Measurements from ENCODE around the gene MAST4.
"Not testable (repeated sequence)": the region's sequence is repeated elsewhere in the genome, so short reads cannot be mapped to it uniquely, and the experiment has no call there.

Gene MAST4

GRCh38 chr5:67146981-67147380 is 550.8 kb downstream of the MAST4 start:
- no peak for DNase-seq

- no peak for DNase-seq
Measured at GRCh38 chr5:67147760-67148159, 551.6 kb downstream of the MAST4 start.

- no peak for DNase-seq
Measured at GRCh38 chr5:67149057-67149950, 553.1 kb downstream of the MAST4 start.

GRCh38 chr5:67149951-67150523 is 553.8 kb downstream of the MAST4 start:
- no peak for DNase-seq

GRCh38 chr5:67152400-67152799 is 556.2 kb downstream of the MAST4 start:
- no peak for DNase-seq

- no peak for DNase-seq
Measured at GRCh38 chr5:67153292-67153691, 557.1 kb downstream of the MAST4 start.

GRCh38 chr5:67154556-67155206 is 558.5 kb downstream of the MAST4 start:
- DNase-seq: no peak

- DNase-seq: peak; percentile 19
Measured at GRCh38 chr5:67156976-67157583, 560.9 kb downstream of the MAST4 start.

GRCh38 chr5:67160272-67160671 is 564.1 kb downstream of the MAST4 start:
- DNase-seq: no peak

GRCh38 chr5:67160985-67161384 is 564.8 kb downstream of the MAST4 start:
- no peak for DNase-seq

- DNase-seq: no peak
Measured at GRCh38 chr5:67161767-67162166, 565.6 kb downstream of the MAST4 start.

- no peak for DNase-seq
Measured at GRCh38 chr5:67163231-67163756, 567.1 kb downstream of the MAST4 start.

- DNase-seq: no peak
Measured at GRCh38 chr5:67163863-67164595, 567.8 kb downstream of the MAST4 start.

GRCh38 chr5:67164856-67165525 is 568.8 kb downstream of the MAST4 start:
- DNase-seq: no peak

GRCh38 chr5:67165526-67166459 is 569.6 kb downstream of the MAST4 start:
- DNase-seq: no peak

- no peak for DNase-seq
Measured at GRCh38 chr5:67166460-67167285, 570.5 kb downstream of the MAST4 start.

GRCh38 chr5:67168069-67168468 is 571.9 kb downstream of the MAST4 start:
- DNase-seq: no peak

GRCh38 chr5:67170767-67171166 is 574.6 kb downstream of the MAST4 start:
- DNase-seq: no peak

- DNase-seq: not testable (repeated sequence)
Measured at GRCh38 chr5:67173351-67173750, 577.2 kb downstream of the MAST4 start.

- no peak for DNase-seq
Measured at GRCh38 chr5:67173959-67174358, 577.8 kb downstream of the MAST4 start.

Data from NCI-H2171 treated with DMSO at 0.1 percent for 48 hours (cell line).